Nucleus accumbens (tissue), 56 donors: ENCODE results near the gene TCOF1.

ENCODE experiments used
- DNase-seq, 56 donors: peaks; one replicate each; lab custom pipeline; 2025; lab: John Stamatoyannopoulos, UW

TCOF1 gene

GRCh38 chr5:150357326-150358260 is at the start of gene TCOF1:
TSS of gene TCOF1 (plus strand) at chr5:150357697. CDS start at chr5:150357747, 50 bp downstream.
- DNase-seq: peak; percentile 61 to 99 (median 92)

GRCh38 chr5:150309101-150309885 is 48.2 kb upstream of the TCOF1 start:
- DNase-seq: peak in 3 of 56 donors; percentile 17 to 78 (median 46)

- DNase-seq: no peak
Observed at GRCh38 chr5:150309886-150310239, 47.6 kb upstream of the TCOF1 start.

GRCh38 chr5:150310246-150310645 is 47.3 kb upstream of the TCOF1 start:
- DNase-seq: no peak

- DNase-seq: no peak
Observed at GRCh38 chr5:150311015-150311692, 46.3 kb upstream of the TCOF1 start.

GRCh38 chr5:150312518-150312917 is 45.0 kb upstream of the TCOF1 start:
- no peak for DNase-seq

GRCh38 chr5:150313501-150313900 is 44.0 kb upstream of the TCOF1 start:
- DNase-seq: no peak

- no peak for DNase-seq
Observed at GRCh38 chr5:150313921-150314716, 43.4 kb upstream of the TCOF1 start.

GRCh38 chr5:150315245-150315644 is 42.3 kb upstream of the TCOF1 start:
- DNase-seq: no peak

- no peak for DNase-seq
Observed at GRCh38 chr5:150316320-150316719, 41.2 kb upstream of the TCOF1 start.

- DNase-seq: no peak
Observed at GRCh38 chr5:150317048-150318003, 40.2 kb upstream of the TCOF1 start.

GRCh38 chr5:150318613-150319483 is 38.6 kb upstream of the TCOF1 start:
- no peak for DNase-seq

- no peak for DNase-seq
Observed at GRCh38 chr5:150319484-150319790, 38.1 kb upstream of the TCOF1 start.

- peak in 42 of 56 donors; percentile 21 to 83 (median 61) for DNase-seq
Observed at GRCh38 chr5:150320044-150320613, 37.4 kb upstream of the TCOF1 start.

- no peak for DNase-seq
Observed at GRCh38 chr5:150321211-150321610, 36.3 kb upstream of the TCOF1 start.

- DNase-seq: no peak
Observed at GRCh38 chr5:150321784-150322183, 35.7 kb upstream of the TCOF1 start.

GRCh38 chr5:150322202-150322601 is 35.3 kb upstream of the TCOF1 start:
- no peak for DNase-seq

GRCh38 chr5:150323092-150323491 is 34.4 kb upstream of the TCOF1 start:
- DNase-seq: no peak
